Inflammatory macrophage (primary cell): Measurements from ENCODE around the gene LSM4.
"Not testable (repeated sequence)": the region's sequence is repeated elsewhere in the genome, so short reads cannot be mapped to it uniquely, and the experiment has no call there.

Experiments used
- DNase-seq, 2 donors: peaks; one replicate each; pipeline ENCODE4 v3.0.0-alpha.2; 2020 to 2022

Gene LSM4

GRCh38 chr19:18340990-18341868, 18.4 kb upstream of the LSM4 start:
- DNase-seq = peak; percentile 63 to 76

- peak; percentile 63 to 79 for DNase-seq
Measured at GRCh38 chr19:18340190-18340989, 17.5 kb upstream of the LSM4 start, which contains the start of gene PGPEP1. PGPEP1 (plus strand) TSS chr19:18340598; CDS start chr19:18340682, 84 bp downstream.

GRCh38 chr19:18339723-18340122, 16.8 kb upstream of the LSM4 start:
- no peak for DNase-seq

DNA sequence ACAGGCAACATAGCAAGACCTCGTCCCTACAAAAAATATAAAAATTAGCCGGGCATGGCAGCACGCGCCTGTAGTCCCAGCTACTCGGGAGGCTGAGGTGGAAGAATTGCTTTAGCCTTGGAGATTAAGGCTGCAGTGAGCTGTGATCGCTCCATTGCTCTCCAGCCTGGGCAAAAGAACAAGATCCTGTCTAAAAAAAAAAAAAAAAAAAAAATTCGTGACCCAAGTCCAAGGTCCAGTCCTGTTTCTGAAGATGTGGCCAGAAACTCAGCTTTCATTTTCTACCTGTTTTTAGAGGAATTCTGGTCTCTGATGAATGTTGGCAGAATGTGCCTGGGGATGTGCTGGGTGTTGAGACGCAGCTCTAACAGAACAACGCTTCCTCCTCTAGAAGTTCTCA, 15.7 kb upstream of the LSM4 start:
- DNase-seq = no peak

DNA sequence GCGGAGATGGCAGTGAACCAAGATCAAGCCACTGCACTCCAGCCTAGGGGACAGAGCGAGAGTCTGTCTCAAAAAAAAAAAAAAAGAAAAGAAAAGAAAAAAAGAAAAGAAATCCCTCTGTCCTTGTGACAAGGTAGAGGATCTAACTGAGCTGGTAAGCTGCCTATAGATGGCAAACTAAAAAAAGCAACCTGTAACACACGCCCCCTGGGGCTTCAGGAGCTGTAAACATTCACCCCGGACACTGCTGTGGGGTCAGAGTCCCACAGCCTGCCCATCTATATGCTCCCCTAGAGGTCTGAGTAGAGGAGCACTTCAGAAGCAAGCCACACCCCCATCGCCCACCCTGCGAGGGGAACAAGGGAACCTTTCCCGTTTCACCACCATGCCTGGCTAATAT, 13.2 kb upstream of the LSM4 start:
- DNase-seq = no peak

DNA sequence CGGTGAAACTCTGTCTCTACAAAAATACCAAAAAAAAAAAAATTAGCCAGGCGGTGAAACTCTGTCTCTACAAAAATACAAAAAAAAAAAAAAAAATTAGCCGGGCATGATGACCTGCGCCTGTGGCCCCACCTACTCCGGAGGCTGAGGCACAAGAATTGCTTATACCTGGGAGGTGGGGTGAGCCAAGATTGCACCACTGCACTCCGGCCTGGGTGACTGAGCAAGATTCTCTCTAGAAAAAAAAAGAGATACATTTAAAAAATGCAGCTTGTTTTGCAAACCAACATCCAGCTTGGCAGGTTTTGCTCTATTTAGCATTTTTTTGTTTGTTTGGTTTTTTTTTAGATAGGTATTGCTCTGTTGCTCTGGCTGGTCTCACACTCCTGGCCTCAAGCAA, 10.8 kb upstream of the LSM4 start:
- no peak for DNase-seq

DNA sequence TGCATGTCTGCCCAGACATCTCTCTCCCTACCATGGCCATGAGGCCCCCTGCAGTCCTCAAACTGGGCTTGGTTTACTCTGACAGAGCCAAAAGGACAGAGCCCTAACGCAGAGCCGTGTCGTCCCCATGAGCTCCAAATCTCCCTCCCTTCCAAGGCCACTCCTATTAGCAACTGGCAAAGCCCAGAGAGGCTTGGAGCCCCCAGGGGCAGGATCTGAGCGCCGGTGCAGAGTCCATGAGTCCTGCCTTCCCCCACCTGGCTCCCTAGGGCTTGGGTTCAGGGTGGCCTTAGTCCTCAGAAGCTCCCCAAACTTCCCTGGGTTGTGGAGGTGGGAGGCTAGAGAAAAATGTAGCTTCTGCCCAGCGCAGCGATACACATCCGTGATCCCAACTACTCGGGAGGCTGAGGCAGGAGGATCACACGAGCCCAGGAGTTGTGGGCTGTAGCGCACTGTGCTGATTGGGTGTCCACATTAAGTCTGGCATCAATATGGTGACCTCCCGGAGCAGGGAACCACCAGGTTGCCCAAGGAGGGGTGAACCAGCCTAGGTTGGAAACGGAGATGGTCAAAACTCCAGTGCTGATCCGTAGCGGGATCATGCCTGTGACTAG, 10.1 kb upstream of the LSM4 start:
- DNase-seq = no peak

GRCh38 chr19:18330868-18331267, 8.0 kb upstream of the LSM4 start:
- no peak for DNase-seq

DNA sequence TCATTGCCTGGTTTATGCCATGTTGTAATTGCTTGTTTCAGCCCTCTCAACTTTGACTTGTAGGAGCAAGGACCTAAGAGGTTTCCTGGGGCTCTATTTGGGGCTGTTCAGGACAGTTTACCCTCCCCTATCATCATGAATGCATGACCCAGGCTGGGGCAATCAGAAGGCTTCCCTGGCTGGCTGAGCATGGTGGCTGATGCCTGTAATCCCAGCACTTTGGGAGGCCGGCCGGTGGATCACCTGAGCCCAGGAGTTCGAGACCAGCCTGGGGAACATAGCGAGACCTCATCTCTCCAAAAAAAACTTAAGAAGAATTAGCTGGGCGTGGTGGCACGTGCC, 6.1 kb upstream of the LSM4 start:
- no peak for DNase-seq

DNA sequence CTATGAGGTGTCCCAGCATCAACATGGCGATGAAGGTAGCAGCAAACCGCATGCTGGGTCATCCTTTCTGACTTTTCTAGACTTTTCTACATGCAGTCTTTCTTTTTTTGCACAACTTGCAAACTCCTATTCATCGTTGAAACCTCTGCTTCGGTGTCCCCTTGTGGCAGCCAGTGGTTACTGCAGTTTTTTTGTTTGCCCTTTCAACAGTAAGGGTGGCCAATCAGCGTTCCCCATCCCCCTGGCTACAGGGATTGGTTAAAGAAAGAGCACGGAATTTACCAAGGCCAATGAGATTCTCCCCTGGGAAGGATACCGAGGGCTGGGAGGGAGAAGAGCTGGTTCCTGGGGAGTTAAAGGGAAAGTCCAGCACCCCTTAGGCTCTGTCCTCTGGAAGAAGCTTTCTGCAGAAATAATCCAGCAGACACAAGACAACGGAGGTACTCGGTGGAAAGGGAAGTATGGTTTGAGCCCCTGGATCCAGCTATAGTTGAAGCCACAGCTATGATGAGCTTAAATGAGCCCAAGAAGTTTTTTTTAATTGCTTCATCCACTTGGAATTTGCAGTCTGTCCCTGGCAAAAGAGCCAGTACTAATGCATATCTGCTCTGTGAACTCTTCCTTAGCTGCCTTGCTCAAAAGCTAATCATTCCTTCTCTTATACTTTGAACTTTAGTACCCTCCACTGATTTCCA, 5.6 kb upstream of the LSM4 start:
- DNase-seq = peak; percentile 97 to 98

DNA sequence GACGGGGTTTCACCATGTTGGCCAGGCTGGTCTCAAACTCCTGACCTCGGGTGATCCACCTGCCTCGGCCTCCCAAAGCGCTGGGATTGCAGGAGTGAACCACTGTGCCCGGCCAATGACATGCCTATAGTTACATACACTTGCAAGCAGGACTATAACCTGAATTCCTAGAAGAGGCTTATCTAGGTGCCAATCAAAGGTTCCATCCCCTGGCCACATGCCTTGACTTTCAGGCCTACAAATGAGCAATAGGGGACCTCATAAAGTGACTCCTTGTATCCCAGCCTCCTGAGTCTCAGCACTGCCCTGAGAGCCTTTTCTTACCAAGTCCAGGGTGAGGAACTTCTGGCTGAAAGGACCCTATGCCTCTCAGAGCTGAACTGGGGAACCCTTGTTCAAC, 3.9 kb upstream of the LSM4 start:
- no peak for DNase-seq

DNA sequence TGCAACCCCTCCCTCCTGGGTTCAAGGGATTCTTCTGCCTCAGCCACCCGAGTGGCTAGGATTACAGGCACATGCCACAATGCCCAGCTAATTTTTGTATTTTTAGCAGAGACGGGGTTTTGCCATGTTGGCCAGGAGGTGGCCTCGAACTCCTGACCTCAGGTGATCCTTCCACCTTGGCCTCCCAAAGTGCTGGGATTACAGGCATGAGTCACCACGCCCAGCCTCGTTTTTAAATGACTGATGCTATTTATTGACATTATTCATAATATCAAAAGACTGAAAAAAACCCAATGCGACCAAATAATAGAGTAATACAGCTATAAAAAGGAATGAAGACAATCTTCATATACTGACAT, 1.5 kb upstream of the LSM4 start:
- not testable (repeated sequence) for DNase-seq

GRCh38 chr19:18322318-18322758, 538 bp downstream of the LSM4 start:
- DNase-seq = peak; percentile 54 to 69

DNA sequence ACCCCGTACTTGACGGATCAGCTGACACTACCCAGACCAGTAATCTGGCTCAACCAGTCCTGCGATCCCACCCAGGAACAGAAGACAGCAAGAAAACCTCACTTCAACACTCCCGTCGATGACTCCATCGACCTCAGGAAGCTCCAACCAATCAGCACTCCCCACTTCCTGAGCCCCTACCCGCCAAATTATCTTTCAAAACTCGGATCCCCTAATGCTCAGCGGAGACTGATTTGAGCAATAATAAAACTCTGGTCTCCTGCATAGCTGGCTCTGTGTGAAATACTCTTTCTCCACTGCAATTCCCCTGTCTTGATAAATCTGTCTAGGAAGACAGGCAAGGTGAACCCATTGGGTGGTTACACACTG, 1.2 kb downstream of the LSM4 start:
- DNase-seq = peak; percentile 21 to 33

DNA sequence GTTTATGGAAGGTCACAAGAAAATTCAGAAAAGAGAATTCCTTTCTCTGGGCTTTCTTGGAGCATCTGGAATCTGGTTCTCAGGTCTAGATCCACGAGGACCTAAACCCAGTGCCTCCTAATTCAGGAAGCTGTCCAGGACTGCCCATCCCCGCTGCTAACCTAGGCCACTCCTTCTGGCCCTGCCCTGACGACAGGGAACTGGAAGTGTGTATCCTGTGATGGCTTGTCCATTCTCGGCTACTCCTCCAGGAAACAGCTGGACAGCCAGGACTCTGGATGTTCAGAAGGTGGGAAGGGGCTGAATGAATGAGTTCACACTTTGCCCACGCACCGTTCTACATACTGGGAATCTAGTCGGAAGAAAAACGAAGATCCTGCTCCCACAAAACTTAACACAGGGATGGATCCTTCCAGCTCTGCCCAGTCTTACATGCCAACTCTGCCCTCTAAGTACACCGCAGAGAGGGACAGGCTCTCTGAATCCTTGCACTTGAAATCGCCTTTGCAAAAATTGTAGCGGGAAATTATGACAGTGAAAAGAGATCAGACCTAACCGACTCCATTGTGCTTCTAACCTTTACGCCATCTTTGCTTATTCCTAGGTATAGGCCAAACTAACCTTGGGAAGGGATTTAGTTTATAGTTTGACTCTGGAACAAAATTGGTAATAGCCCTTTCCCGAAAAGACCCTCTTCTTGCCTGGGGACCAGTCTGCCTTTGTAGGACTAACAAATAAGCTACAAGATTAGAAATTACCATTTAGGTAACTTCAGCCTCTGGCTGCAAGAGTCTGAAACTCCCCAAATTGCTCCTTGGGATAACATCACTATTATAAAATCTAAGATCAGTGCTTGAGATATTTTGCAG, 1.8 kb downstream of the LSM4 start:
- DNase-seq = peak; percentile 53 to 72

- DNase-seq = peak; percentile 58 to 73
Measured at GRCh38 chr19:18319591-18320135, 3.2 kb downstream of the LSM4 start.

- peak; percentile 38 to 50 for DNase-seq
Measured at GRCh38 chr19:18317961-18318800, 4.7 kb downstream of the LSM4 start.

- DNase-seq = no peak
Measured at GRCh38 chr19:18313398-18313797, 9.5 kb downstream of the LSM4 start.

- DNase-seq = no peak
Measured at GRCh38 chr19:18312092-18312534, 10.8 kb downstream of the LSM4 start.

GRCh38 chr19:18311502-18312091, 11.3 kb downstream of the LSM4 start:
- no peak for DNase-seq
